DND-41 (cell line): ENCODE results near the gene NPW.

Experiments
- CTCF ChIP-seq: IDR thresholded peaks from 2 replicates; pipeline ENCODE4 v1.5.1; 2012; ENCODE audit warnings: borderline replicate concordance, low read length, moderate library complexity, mild to moderate bottlenecking; ENCODE audit not compliant: poor library complexity, severe bottlenecking; ENCODE audit errors: extremely low read depth
- EZH2 ChIP-seq: IDR thresholded peaks from 3 replicates; pipeline ENCODE4 v1.6.1; 2012; ENCODE audit warnings: borderline replicate concordance, low read depth, mild to moderate bottlenecking, moderate library complexity, low read length, inconsistent platforms; ENCODE audit not compliant: severe bottlenecking

GRCh38 chr16:2046893-2047329 is 27.3 kb downstream of the NPW start:
- no peak for TF ChIP-seq EZH2
- no peak for TF ChIP-seq CTCF
